GM21390 (cell line): ENCODE measurements around the gene PFN4.

Experiments
- ATAC-seq: cut with Tn5 transposase; IDR thresholded peaks from one replicate; pipeline ENCODE4 v1.9.1; 2021; ENCODE audit not compliant: unreplicated experiment

The PFN4 gene

GRCh38 chr2:24080701-24081100, 42.4 kb downstream of the PFN4 start:
- ATAC-seq, result no peak

DNA sequence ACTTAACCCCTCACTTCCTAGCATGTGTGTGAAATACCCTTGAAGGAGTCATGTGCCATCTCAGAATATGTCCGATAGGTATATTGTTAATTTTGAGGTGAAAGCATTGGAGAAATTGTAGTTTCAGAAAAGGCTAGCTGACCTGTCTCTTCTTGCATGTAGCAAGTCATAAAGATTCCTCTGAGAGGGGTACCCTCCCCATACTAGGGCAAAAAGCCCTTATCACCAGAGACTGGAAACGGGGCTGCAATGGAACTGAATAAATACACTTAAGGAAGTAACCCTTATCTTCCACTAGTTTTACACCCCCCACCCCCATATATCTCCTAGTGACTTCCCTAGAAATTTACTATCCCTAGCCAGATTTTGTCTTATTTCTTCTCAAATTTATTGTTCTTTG, 45.3 kb downstream of the PFN4 start:
- no peak for ATAC-seq

DNA sequence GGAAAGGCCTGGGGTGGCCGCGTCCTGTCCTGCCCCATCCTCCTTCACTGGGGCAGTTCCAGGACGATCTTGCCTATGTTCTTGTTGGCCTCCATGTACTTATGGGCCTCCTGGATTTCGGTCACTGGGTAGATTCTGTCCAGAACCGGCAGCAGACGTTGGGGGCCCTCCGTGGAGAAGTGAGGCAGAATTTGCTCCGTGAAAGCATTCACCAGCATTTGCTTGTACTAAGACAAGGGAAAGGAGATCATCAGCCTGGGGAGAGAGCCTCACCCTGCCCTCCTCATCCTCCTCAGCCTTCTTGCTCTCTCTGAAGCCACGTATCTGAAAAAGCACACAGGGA, 45.6 kb downstream of the PFN4 start:
- no peak for ATAC-seq

GRCh38 chr2:24076849-24077534, 46.1 kb downstream of the PFN4 start:
- peak; percentile 1 for ATAC-seq

DNA sequence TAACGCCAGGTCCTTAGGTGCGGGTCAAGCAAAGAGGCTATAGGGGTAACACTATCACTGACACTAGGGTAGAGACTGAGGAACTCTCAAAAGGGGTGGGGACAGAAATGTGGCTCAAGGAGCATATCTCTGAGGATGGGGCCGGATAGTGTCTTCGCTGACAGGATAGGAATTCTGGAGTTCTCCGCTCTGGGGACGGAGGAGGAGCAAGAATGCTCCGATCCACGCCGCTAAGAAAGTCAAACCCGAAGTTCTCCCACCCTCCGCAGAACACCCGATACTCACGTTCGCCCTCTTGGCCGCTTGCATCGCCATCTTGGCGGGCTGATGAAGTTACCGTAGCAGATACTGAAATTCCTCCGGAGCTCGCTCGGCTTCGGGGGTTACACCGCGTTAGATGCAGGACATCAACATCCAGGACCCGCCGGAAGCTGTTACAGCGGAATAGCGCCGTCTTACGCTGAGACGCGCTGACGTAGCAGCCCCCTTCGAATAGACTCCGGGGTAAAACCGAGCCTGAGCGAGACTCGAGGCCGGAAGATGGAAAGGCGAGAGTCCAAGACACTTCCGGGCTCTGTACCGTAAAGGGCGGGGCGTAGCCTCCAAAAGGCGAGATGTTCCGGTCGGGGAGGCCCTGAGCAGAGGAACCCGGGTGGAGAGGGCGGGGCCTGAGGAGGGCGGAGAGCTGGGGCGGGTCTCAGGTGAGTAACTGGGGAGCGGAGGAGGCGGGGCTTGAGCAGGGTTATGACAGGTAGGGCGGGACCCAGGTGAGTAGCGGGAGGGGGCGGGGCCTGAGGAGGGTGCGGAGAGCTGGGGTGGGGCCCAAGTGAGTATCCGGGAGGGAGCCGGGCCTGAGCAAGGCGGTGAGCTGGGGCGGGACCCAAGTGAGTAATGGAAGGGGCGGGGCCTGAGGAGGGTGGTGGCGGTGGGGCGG, 47.0 kb downstream of the PFN4 start, which contains the start of gene SF3B6:
Gene SF3B6, minus strand, starts transcription at position 412 of the 934 bp plus-strand sequence. Its CDS starts 97 bp downstream, at position 315.
- ATAC-seq, result peak; percentile 94

GRCh38 chr2:24075259-24075658, 47.9 kb downstream of the PFN4 start:
- no peak for ATAC-seq

DNA sequence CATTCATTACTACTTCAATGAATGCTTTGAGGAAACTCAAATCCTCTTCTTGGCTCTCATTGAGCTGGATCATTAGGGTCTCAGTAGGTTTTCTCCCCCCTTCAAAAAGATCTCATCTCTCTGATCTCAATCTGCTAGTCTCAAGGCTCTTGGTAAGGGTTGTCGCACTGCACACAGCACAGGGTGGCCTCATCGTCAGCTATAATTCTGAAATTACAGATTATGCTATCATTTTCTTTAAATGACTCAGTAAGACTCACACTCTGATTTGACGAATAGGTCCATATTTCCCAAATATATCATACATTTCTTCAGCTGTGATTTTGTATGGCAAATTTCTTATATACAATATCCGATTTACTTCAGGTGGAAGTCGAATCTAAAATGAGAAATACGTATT, 49.3 kb downstream of the PFN4 start:
- ATAC-seq, result no peak

GRCh38 chr2:24072259-24072658, 50.9 kb downstream of the PFN4 start:
- ATAC-seq, result no peak

DNA sequence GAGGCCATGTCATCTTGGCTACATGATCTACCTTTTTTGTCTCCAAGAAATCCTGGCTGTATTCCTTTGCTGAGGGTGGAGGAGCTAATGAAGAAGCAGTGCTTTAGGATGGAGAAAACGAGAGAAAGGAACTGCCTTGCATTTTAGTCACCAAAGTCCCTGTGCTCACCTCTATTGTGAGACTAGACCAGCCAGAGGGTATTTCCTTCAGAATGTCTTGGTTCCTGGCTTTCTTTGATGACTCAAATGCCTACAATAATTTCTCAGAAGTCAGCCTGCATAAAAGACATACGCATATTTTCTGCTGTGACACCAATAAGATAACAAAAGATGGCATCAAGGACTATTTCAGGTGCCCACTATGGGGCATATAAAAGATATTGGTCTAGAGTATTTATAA, 57.8 kb downstream of the PFN4 start:
- no peak for ATAC-seq
